ENCODE data around the gene LCN6.

DNA sequence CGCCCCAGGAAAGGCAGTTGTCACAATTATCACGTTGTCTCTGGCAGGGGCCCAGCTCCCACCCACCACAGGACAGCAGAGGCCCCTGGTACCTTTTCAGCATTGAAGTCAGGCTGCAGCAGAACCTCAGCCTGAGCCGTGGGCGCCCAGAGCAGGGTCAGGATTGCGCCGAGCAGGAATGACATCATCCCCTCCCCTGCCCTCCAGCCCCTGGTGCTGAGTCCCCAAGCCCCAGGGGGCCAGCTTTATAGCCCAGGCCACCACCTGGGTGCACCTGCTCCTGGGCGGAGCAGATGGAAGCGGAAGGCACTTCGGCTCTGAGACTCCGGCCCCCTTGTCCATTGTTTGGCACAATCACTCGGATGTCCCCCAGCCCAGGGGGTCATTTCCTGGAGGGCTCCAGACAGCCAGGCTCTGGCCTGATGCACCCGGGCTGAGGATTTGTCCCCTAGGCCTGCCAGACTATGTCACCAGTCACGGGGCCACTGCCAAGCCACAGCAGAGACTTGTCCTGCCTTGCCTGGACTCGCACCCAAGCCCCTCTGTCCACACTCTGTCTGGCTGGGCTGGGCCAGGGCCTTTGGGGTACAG is 16.1 kb upstream of the LCN6 start, which contains the start of gene LCN15:
- TF ChIP-seq POLR2A (IDR thresholded peaks at IDR 0.05) (no peak), POLR2AphosphoS5 (IDR thresholded peaks at IDR 0.05; ENCODE audit: insufficient read depth in 1 of 2, low read depth in 1 of 2) (no peak)
- TF ChIP-seq, protein P1, sequence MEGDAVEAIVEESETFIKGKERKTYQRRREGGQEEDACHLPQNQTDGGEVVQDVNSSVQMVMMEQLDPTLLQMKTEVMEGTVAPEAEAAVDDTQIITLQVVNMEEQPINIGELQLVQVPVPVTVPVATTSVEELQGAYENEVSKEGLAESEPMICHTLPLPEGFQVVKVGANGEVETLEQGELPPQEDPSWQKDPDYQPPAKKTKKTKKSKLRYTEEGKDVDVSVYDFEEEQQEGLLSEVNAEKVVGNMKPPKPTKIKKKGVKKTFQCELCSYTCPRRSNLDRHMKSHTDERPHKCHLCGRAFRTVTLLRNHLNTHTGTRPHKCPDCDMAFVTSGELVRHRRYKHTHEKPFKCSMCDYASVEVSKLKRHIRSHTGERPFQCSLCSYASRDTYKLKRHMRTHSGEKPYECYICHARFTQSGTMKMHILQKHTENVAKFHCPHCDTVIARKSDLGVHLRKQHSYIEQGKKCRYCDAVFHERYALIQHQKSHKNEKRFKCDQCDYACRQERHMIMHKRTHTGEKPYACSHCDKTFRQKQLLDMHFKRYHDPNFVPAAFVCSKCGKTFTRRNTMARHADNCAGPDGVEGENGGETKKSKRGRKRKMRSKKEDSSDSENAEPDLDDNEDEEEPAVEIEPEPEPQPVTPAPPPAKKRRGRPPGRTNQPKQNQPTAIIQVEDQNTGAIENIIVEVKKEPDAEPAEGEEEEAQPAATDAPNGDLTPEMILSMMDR (IDR thresholded peaks at IDR 0.05): no peak
